Breast epithelium (tissue), 4 donors: ENCODE results near the gene ITPRID1. TPM values are rescaled to one million over a fixed set of nuclear protein-coding genes. Genes with fewer than 3 reads are reported as not detected.
A peak's percentile ranks its signal among the peaks of the same experiment; 100 is the strongest.

Experiments used
- DNase-seq, 2 donors: peaks; one replicate each; pipeline ENCODE4 v3.0.0-alpha.2; 2019; ENCODE audit warnings: low spot score in 2 of 2
- H3K27ac ChIP-seq, 2 donors: fragments of 200-600 bp; sonication (generic) in 1 of 2; one replicate each; pipeline ENCODE4 v1.5.1; 2016 to 2019; ENCODE audit warnings: mild to moderate bottlenecking in 1 of 2
- H3K27me3 ChIP-seq, 2 donors: fragments of 200-600 bp; sonication (generic) in 1 of 2; one replicate each; pipeline versions ENCODE4 v1.5.1 to v1.6.0; 2017 to 2019; ENCODE audit warnings: control low read depth in 1 of 2, mild to moderate bottlenecking in 1 of 2
- H3K36me3 ChIP-seq: fragments of 200-600 bp; one replicate; pipeline ENCODE4 v1.5.1; 2019
- H3K4me1 ChIP-seq, 2 donors: fragments of 200-600 bp; sonication (generic); one replicate each; pipeline ENCODE4 v1.5.1; 2016 to 2019; ENCODE audit warnings: control low read depth in 1 of 2
- H3K4me3 ChIP-seq, 3 donors: fragments of 200-600 bp; sonication (generic); 1 replicate in 2 of 3; 2 replicates in 1 of 3; pipeline ENCODE4 v1.5.1; 2016 to 2019; ENCODE audit warnings: mild to moderate bottlenecking in 3 of 3, moderate library complexity in 2 of 3
- H3K9me3 ChIP-seq, 2 donors: fragments of 200-600 bp; sonication (generic) in 1 of 2; one replicate each; pipeline ENCODE4 v1.5.1; 2016 to 2019; ENCODE audit warnings: control low read depth in 1 of 2
- CTCF ChIP-seq, 3 donors: fragments of 450-650 bp; IDR thresholded peaks; one replicate each; pipeline ENCODE4 v1.5.1; 2016 to 2017; ENCODE audit warnings: antibody characterized with exemption in 3 of 3, mild to moderate bottlenecking in 3 of 3, moderate library complexity in 3 of 3
- POLR2A ChIP-seq: fragments of 450-650 bp; IDR thresholded peaks from one replicate; pipeline ENCODE4 v1.6.1; 2016; ENCODE audit warnings: antibody characterized with exemption, mild to moderate bottlenecking, moderate library complexity
- POLR2AphosphoS5 ChIP-seq, 3 donors: sonication (generic); formaldehyde crosslinking; IDR thresholded peaks; one replicate each; pipeline ENCODE4 v1.6.1; 2017; ENCODE audit warnings: antibody characterized with exemption in 3 of 3
- intact Hi-C: fragments of 100-400 bp; cut with DNase I; formaldehyde crosslinking; loops from one replicate; pipeline ENCODE4 v1.15.1; 2023; ENCODE audit warnings: low total_unique reads
- total RNA-seq, 3 donors: library from RNA; depleted of rRNA; stranded (reverse); fragments of >200 nt; gene quantifications; one replicate each; pipeline ENCODE4 v1.1.0, GENCODE V29; 2016

The ITPRID1 gene
- total RNA-seq, 3 donors from 2014 or later, result 1.6 to 2.6 TPM; not detected in 1

- Histone ChIP-seq H3K27me3 (no peaks in the 10 kb centered on the region), H3K27ac (no peak overlapping the region), H3K4me3 (no peak overlapping the region), H3K36me3 (no peaks in the 10 kb centered on the region), H3K4me1 (no peaks in the 10 kb centered on the region), H3K9me3 (no peaks in the 10 kb centered on the region)
- intact Hi-C loops, result no loop called here
- no peak for DNase-seq
- TF ChIP-seq POLR2AphosphoS5 (IDR thresholded peaks at IDR 0.05), result no peak
- no peak for TF ChIP-seq CTCF (IDR thresholded peaks at IDR 0.05)
- TF ChIP-seq POLR2A, result no peak
Observed at GRCh38 chr7:31476073-31476745, 37.7 kb upstream of the ITPRID1 start.

- Histone ChIP-seq H3K36me3 (no peaks in the 10 kb centered on the region), H3K9me3 (no peaks in the 10 kb centered on the region), H3K4me3 (no peak overlapping the region), H3K4me1 (no peaks in the 10 kb centered on the region), H3K27me3 (no peaks in the 10 kb centered on the region), H3K27ac (no peak overlapping the region)
- TF ChIP-seq POLR2AphosphoS5 (IDR thresholded peaks at IDR 0.05) (no peak), POLR2A (no peak), CTCF (IDR thresholded peaks at IDR 0.05) (no peak)
- intact Hi-C loops, result no loop called here
- no peak for DNase-seq
Observed at GRCh38 chr7:31476941-31477677, 36.8 kb upstream of the ITPRID1 start.

GRCh38 chr7:31478018-31478417, 35.9 kb upstream of the ITPRID1 start:
- Histone ChIP-seq H3K36me3 (no peaks in the 10 kb centered on the region), H3K27me3 (no peaks in the 10 kb centered on the region), H3K4me1 (no peaks in the 10 kb centered on the region), H3K27ac (no peak overlapping the region), H3K9me3 (no peaks in the 10 kb centered on the region), H3K4me3 (no peak overlapping the region)
- intact Hi-C loops, result no loop called here
- DNase-seq, result no peak
- TF ChIP-seq POLR2A (no peak), POLR2AphosphoS5 (IDR thresholded peaks at IDR 0.05) (no peak), CTCF (IDR thresholded peaks at IDR 0.05) (no peak)

GRCh38 chr7:31478721-31479120, 35.2 kb upstream of the ITPRID1 start:
- intact Hi-C loops, result no loop called here
- TF ChIP-seq CTCF (IDR thresholded peaks at IDR 0.05) (no peak), POLR2AphosphoS5 (IDR thresholded peaks at IDR 0.05) (no peak), POLR2A (no peak)
- no peaks in the 10 kb centered on the region for H3K27me3 ChIP-seq
- H3K4me1 ChIP-seq, result no peaks in the 10 kb centered on the region
- H3K9me3 ChIP-seq, result no peaks in the 10 kb centered on the region
- no peaks in the 10 kb centered on the region for H3K36me3 ChIP-seq
- no peak for DNase-seq
- peak overlapping the region in 1 of 2 donors; percentile 14 for H3K27ac ChIP-seq
- H3K4me3 ChIP-seq, result peak overlapping the region in 1 of 3 donors; percentile 51

GRCh38 chr7:31487071-31487470, 26.8 kb upstream of the ITPRID1 start:
- TF ChIP-seq POLR2A, result no peak
- no peak for TF ChIP-seq CTCF (IDR thresholded peaks at IDR 0.05)
- TF ChIP-seq POLR2AphosphoS5 (IDR thresholded peaks at IDR 0.05), result no peak
- H3K27ac ChIP-seq, result no peak overlapping the region
- intact Hi-C loops, result no loop called here

More at GRCh38 chr7:31487071-31487470, 26.8 kb upstream of the ITPRID1 start:
- DNase-seq, result no peak
- peaks cover 0 to 3% of the 10 kb centered on the region in 2 donors for H3K9me3 ChIP-seq
- no peaks in the 10 kb centered on the region for H3K4me1 ChIP-seq
- no peak overlapping the region for H3K4me3 ChIP-seq
- H3K27me3 ChIP-seq, result no peaks in the 10 kb centered on the region
- H3K36me3 ChIP-seq, result no peaks in the 10 kb centered on the region
